GM12892 (cell line): ENCODE measurements around the gene RABL6.

Experiments used
- POLR2AphosphoS5 ChIP-seq: IDR thresholded peaks from 2 replicates; pipeline ENCODE4 v1.6.1; 2011; ENCODE audit warnings: low read depth, low read length, control low read depth
- TAF1 ChIP-seq: IDR thresholded peaks from 2 replicates; pipeline ENCODE4 v1.6.1; 2011; ENCODE audit warnings: low read depth, mild to moderate bottlenecking, control low read depth, low read length, borderline replicate concordance

- TF ChIP-seq POLR2AphosphoS5 (no peak), TAF1 (no peak)
These were observed 16.9 kb downstream of the RABL6 start for GRCh38 chr9:136824496-136825225.
